ENCODE results near the gene TEX44.
"Not testable (repeated sequence)": the region's sequence is repeated elsewhere in the genome, so short reads cannot be mapped to it uniquely, and the experiment has no call there.

TEX44 gene

DNA sequence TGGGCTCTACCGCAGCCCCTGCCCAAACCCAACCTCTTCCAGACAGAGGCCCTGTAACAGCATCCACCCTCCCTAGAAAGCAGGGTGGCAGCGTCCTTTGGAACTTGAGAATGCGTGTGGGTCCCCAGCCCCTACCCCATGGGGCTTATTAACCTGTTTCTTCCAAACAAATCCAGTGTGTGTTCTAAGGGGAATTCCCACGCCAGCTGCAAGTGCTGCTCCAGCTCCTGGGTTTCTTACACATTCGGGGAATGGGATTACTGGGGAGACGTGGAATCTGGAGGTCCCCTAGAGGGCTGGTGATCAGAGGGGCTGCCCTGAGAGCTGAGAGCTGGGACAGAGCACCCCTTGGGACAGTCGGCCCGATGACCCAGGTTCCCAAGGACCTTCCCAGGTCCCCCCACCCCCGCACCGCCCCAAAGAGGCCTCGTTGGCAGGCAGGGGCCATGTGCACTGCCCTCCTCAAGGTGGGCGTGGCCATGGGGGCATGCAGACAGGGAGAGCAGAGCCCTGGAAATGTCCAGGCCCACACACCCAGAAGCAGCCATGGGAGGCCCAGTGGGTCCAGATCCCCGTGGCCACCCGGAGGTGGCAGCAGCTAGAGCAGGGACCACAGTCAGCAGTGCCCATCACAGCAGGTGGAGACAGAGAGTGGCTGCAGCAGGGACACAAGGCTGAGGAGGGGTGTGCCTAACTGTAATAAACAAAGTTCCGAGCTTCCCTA, 18.8 kb upstream of the TEX44 start:
- no peak overlapping the region for H3K27ac ChIP-seq (ENCODE audit: low read depth, low read length)
- no peak overlapping the region for H3K9ac ChIP-seq (ENCODE audit: low read length)
- H3K27me3 ChIP-seq (ENCODE audit: low read length), result no peaks in the 10 kb centered on the region
- H3K79me2 ChIP-seq (ENCODE audit: insufficient read depth, low read length), result no peaks in the 10 kb centered on the region
- H3K4me2 ChIP-seq (ENCODE audit: low read depth, low read length, poor library complexity, severe bottlenecking), result no peak overlapping the region
- H3K9me3 ChIP-seq (ENCODE audit: insufficient read depth, low read length), result no peaks in the 10 kb centered on the region
- no peak overlapping the region for H3K4me3 ChIP-seq (ENCODE audit: insufficient read depth, low read length, poor library complexity, severe bottlenecking)
- H3F3A ChIP-seq (ENCODE audit: insufficient read depth), result no peaks in the 10 kb centered on the region
- no peaks in the 10 kb centered on the region for H3K36me3 ChIP-seq (ENCODE audit: low read length)
- no peak overlapping the region for H2AFZ ChIP-seq (ENCODE audit: low read depth, low read length, severe bottlenecking)
- H4K20me1 ChIP-seq (ENCODE audit: low read depth, low read length), result no peaks in the 10 kb centered on the region
- TF ChIP-seq, protein P1, sequence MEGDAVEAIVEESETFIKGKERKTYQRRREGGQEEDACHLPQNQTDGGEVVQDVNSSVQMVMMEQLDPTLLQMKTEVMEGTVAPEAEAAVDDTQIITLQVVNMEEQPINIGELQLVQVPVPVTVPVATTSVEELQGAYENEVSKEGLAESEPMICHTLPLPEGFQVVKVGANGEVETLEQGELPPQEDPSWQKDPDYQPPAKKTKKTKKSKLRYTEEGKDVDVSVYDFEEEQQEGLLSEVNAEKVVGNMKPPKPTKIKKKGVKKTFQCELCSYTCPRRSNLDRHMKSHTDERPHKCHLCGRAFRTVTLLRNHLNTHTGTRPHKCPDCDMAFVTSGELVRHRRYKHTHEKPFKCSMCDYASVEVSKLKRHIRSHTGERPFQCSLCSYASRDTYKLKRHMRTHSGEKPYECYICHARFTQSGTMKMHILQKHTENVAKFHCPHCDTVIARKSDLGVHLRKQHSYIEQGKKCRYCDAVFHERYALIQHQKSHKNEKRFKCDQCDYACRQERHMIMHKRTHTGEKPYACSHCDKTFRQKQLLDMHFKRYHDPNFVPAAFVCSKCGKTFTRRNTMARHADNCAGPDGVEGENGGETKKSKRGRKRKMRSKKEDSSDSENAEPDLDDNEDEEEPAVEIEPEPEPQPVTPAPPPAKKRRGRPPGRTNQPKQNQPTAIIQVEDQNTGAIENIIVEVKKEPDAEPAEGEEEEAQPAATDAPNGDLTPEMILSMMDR (IDR thresholded peaks at IDR 0.05; ENCODE audit: insufficient read depth, low read length, poor library complexity, severe bottlenecking), result no peak
- no peak for TF ChIP-seq EZH2phosphoT487 (conservative IDR thresholded peaks at IDR 0.05; ENCODE audit: low read length)
- H3K9me2 ChIP-seq (replicated peaks; ENCODE audit: insufficient read depth, low read length), result no peaks in the 10 kb centered on the region

DNA sequence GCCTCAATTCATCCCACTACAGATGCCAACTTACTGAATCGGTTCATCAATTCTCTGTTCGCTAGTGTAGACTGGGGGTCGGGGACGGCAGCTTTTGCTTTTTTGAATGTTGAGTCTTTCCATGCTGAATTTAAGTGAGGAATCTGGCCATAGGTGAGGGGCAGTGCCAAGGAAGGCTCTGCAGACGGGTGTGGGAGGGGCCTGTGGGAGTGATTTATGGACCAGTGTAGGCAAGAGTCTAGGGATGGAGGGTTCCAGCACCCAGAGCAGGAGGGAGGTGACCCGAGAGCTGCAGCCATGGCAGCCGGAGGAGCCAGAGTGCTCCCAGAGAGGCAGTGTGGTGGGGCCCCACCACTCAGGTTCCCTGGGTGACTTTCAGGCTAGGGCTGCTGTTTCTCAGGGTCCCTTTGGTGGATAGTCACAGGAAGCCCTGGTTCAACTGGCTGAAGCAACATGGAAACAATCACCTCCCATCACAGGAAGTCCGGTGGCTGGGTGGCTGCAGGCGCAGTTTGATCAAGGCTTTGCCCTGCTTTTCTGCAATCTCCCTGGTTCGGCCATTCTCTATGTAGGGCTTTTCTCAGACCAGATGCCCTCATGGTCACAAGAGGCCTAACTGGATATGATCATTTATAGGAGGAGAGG, 16.9 kb upstream of the TEX44 start:
- no peak overlapping the region for H3K27ac ChIP-seq (ENCODE audit: low read depth, low read length)
- no peak for TF ChIP-seq EZH2phosphoT487 (conservative IDR thresholded peaks at IDR 0.05; ENCODE audit: low read length)
- TF ChIP-seq, protein P1 (IDR thresholded peaks at IDR 0.05; ENCODE audit: insufficient read depth, low read length, poor library complexity, severe bottlenecking), result no peak
- no peak overlapping the region for H3K4me2 ChIP-seq (ENCODE audit: low read depth, low read length, poor library complexity, severe bottlenecking)
- no peaks in the 10 kb centered on the region for H3K36me3 ChIP-seq (ENCODE audit: low read length)
- H3K9me2 ChIP-seq (replicated peaks; ENCODE audit: insufficient read depth, low read length), result no peaks in the 10 kb centered on the region
- no peaks in the 10 kb centered on the region for H3K79me2 ChIP-seq (ENCODE audit: insufficient read depth, low read length)
- H3F3A ChIP-seq (ENCODE audit: insufficient read depth), result no peaks in the 10 kb centered on the region
- H3K9me3 ChIP-seq (ENCODE audit: insufficient read depth, low read length), result no peaks in the 10 kb centered on the region
- no peak overlapping the region for H3K9ac ChIP-seq (ENCODE audit: low read length)
- H3K4me3 ChIP-seq (ENCODE audit: insufficient read depth, low read length, poor library complexity, severe bottlenecking), result no peak overlapping the region
- no peaks in the 10 kb centered on the region for H3K27me3 ChIP-seq (ENCODE audit: low read length)
- H2AFZ ChIP-seq (ENCODE audit: low read depth, low read length, severe bottlenecking), result no peak overlapping the region
- H4K20me1 ChIP-seq (ENCODE audit: low read depth, low read length), result no peaks in the 10 kb centered on the region

DNA sequence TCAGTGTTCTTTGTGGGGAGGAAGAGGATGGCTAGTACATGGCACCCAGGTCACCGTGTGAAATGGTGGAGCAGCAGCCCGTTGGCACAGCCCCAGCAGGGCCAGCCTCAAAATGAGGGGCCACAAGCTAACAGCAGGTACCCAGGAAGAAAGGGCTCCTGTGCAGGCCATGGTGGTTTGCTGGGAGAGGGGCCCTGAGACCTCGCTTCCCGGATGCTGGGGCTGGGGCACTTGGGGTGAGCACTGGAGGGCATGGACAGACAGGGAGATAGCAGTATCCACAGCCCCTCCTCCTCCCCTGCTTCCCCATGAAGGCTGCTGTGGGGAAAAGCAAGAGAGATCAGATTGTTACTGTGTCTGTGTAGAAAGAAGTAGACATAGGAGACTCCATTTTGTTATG, 16.2 kb upstream of the TEX44 start:
- H3K36me3 ChIP-seq (ENCODE audit: low read length), result no peaks in the 10 kb centered on the region
- no peaks in the 10 kb centered on the region for H4K20me1 ChIP-seq (ENCODE audit: low read depth, low read length)
- no peaks in the 10 kb centered on the region for H3K9me3 ChIP-seq (ENCODE audit: insufficient read depth, low read length)
- TF ChIP-seq EZH2phosphoT487 (conservative IDR thresholded peaks at IDR 0.05; ENCODE audit: low read length), result no peak
- TF ChIP-seq, protein P1 (IDR thresholded peaks at IDR 0.05; ENCODE audit: insufficient read depth, low read length, poor library complexity, severe bottlenecking), result no peak
- no peak overlapping the region for H3K27ac ChIP-seq (ENCODE audit: low read depth, low read length)
- no peak overlapping the region for H3K4me2 ChIP-seq (ENCODE audit: low read depth, low read length, poor library complexity, severe bottlenecking)
- H3K79me2 ChIP-seq (ENCODE audit: insufficient read depth, low read length), result no peaks in the 10 kb centered on the region
- no peak overlapping the region for H3K9ac ChIP-seq (ENCODE audit: low read length)
- H3K27me3 ChIP-seq (ENCODE audit: low read length), result no peaks in the 10 kb centered on the region
- no peak overlapping the region for H3K4me3 ChIP-seq (ENCODE audit: insufficient read depth, low read length, poor library complexity, severe bottlenecking)
- no peaks in the 10 kb centered on the region for H3F3A ChIP-seq (ENCODE audit: insufficient read depth)
- H3K9me2 ChIP-seq (replicated peaks; ENCODE audit: insufficient read depth, low read length), result no peaks in the 10 kb centered on the region
- no peak overlapping the region for H2AFZ ChIP-seq (ENCODE audit: low read depth, low read length, severe bottlenecking)

DNA sequence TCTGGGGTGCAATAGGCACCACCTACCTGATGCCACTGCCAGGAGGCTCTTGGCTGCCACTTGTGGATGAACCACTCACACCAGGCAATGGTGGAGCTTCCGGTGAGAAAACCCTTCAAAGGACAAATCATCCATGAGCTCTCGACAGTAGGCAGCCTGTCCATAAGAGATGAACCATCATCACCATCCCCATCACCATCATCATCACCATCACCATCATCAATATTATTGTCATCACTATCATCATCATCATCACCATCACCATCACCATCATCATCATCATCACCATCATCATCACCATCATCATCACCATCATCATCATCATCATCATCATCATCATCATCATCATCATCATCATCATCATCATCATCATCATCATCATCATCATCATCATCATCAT, 14.0 kb upstream of the TEX44 start:
- not testable (repeated sequence) for H3K4me2 ChIP-seq (ENCODE audit: low read depth, low read length, poor library complexity, severe bottlenecking); H2AFZ ChIP-seq (ENCODE audit: low read depth, low read length, severe bottlenecking); H3K9me3 ChIP-seq (ENCODE audit: insufficient read depth, low read length); H3K79me2 ChIP-seq (ENCODE audit: insufficient read depth, low read length); H3K36me3 ChIP-seq (ENCODE audit: low read length); H3K27me3 ChIP-seq (ENCODE audit: low read length); H3K9ac ChIP-seq (ENCODE audit: low read length); H3K9me2 ChIP-seq (replicated peaks; ENCODE audit: insufficient read depth, low read length); H3K4me3 ChIP-seq (ENCODE audit: insufficient read depth, low read length, poor library complexity, severe bottlenecking); H4K20me1 ChIP-seq (ENCODE audit: low read depth, low read length); H3K27ac ChIP-seq (ENCODE audit: low read depth, low read length); H3F3A ChIP-seq (ENCODE audit: insufficient read depth)
